ENCODE results near the gene ADM. TPM values are rescaled to one million over a fixed set of nuclear protein-coding genes. Genes with fewer than 3 reads are reported as not detected.
A peak's percentile ranks its signal among the peaks of the same experiment; 100 is the strongest.

ADM gene
- total RNA-seq, 1 experiment from 2014 or later = 6.2 TPM

DNA sequence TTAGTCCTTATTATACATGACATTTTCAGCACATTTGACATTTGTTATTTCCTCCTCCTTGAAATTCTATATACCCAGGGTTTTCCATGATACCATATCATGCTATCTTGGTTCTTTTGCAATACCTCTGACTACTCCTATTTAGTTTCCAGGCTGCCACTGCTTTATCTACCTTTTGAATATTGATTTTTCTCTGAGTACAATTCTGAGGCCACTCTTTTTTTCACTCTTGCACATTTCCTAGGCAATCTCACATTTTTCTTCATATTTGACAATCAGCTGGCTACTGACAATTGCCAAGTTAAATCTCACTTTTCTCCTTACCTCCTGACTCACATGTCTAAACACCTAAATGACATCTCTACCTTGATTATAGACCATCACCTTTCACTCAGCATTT, 22.8 kb upstream of the ADM start:
- peaks cover 3% of the 10 kb centered on the region; the same call in 1 of the 2 replicates for H3K36me3 ChIP-seq
- no peak overlapping the region for H3K4me3 ChIP-seq
- no peak overlapping the region for H3K27ac ChIP-seq
- DNase-seq (ENCODE audit: low read depth in 1 of 2, low spot score in 2 of 2) = no peak
- H3K27me3 ChIP-seq (replicated peaks) = no peaks in the 10 kb centered on the region
- no peaks in the 10 kb centered on the region for H3K4me1 ChIP-seq (replicated peaks)
- H3K9me3 ChIP-seq (replicated peaks) = no peaks in the 10 kb centered on the region

DNA sequence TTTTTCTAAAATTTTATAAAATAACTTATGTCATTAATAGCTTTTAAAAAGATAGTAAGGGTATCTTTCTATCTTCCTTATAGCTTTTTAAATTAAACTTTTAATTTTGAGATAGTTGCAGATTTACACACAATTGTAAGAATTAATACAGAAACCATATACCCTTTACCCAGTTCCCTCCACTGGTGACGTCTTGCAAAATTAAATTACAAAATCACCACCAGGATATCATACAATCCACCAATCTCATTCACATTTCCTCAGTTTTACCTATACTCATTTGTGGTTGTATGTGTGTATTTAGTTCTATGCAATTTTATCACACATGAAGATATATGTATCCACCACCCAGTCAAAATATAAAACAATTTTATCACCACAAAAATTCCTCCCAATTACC, 20.9 kb upstream of the ADM start:
- Histone ChIP-seq H3K27me3 (replicated peaks) (no peaks in the 10 kb centered on the region), H3K4me1 (replicated peaks) (no peaks in the 10 kb centered on the region), H3K36me3 (peaks cover 4% of the 10 kb centered on the region; the same call in 1 of the 2 replicates), H3K27ac (no peak overlapping the region), H3K4me3 (no peak overlapping the region), H3K9me3 (replicated peaks) (no peaks in the 10 kb centered on the region)
- DNase-seq (ENCODE audit: low read depth in 1 of 2, low spot score in 2 of 2) = no peak

DNA sequence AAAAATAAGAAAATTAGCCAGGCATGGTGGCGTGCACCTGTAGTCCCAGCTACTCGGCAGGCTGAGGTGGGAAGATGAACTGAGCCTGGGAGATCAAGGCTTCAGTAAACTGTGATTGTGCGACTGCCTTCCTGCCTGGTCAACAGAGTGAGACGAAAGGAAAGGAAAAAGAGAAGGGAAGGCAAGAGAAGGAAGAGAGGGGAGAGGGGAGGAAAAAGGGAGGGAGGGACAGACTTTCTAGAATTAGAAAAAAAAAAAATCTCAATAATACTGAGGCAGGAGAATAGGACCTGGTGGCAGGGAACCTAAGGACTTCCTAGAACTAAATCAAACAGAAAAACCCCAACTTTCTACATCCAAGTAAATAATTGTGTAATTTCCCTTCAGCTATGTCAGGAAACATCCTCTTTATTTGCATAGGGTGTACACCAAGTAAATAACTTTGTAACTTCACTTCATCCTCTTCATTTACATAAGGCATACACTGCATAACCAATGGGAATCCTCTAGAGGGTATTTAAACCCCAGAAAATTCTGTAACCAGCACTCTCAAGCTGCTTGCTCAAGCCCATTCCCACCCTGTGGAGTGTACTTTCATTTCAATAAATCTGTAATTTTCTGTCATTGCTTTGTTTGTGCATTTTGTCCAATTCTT, 19.6 kb upstream of the ADM start:
- H3K4me1 ChIP-seq (replicated peaks) = no peaks in the 10 kb centered on the region
- H3K4me3 ChIP-seq = no peak overlapping the region
- peaks cover 7% of the 10 kb centered on the region for H3K36me3 ChIP-seq
- no peak for DNase-seq (ENCODE audit: low read depth in 1 of 2, low spot score in 2 of 2)
- no peaks in the 10 kb centered on the region for H3K9me3 ChIP-seq (replicated peaks)
- no peaks in the 10 kb centered on the region for H3K27me3 ChIP-seq (replicated peaks)
- H3K27ac ChIP-seq = no peak overlapping the region

DNA sequence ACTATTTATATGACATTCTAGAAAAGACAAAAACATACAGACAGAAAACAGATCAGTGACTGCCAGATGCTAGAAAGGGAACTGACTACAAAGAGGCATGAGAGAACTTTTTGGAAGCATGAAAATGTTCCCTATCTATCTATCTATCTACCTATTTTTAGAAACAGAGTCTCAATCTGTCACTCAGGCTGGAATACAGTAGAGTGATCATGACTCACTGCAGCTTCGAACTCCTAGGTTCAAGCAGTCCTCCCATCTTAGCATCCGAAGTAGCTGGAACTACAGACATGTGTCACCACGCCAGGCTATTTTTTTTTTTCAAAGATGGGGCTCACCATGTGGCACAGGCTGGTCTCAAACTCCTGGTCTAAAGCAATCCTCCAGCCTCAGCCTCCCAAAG, 17.7 kb upstream of the ADM start:
- no peak overlapping the region for H3K27ac ChIP-seq
- no peak for DNase-seq (ENCODE audit: low read depth in 1 of 2, low spot score in 2 of 2)
- H3K4me1 ChIP-seq (replicated peaks) = peaks cover 6% of the 10 kb centered on the region

DNA sequence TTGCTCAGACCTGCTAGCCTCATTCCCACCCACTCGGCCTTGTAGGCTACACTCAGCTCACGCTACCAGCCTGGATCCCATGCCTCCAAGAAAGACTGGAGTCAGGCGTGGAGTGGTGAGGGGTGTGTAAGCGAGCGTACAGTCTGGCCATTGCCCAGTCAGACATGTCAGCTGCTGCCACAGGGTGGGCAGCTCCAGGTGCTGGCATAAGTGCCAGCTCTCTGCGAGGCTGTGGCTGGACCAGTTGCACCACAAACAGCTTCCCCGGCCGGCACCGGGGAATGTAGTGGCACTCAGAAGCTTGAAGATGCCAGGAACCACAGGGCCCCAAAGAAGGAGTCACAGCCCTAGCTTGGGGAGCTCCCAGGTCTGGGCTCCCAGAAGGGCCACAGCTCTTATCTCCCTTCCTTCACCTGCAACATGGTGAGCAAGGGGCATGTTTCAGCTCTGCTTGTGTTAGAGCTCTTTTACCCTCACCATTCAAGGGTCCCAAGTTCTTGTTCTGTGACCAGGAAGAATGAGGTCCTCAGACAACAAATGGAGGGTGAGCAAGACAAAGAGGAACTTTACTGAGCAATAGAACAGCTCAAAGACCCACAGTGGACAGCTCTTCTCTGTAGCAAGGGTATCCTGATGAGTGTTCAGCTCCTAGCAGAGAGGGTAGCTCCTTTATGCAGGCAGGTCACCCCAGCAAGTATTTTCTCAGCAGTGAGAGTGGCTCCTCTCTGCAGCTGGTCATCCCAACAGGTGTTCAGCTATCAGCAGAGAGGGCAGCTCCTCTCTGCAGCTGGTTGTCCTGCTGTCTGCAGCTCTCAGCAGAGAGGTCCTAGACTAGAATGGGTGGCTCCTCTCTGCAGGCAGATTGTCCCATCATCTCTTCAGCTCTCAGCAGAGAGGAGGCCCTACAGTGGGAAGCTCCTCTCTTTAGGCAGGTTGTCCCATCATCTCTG, 16.8 kb upstream of the ADM start:
- Histone ChIP-seq H3K4me1 (replicated peaks) (peaks cover 13% of the 10 kb centered on the region), H3K27me3 (replicated peaks) (no peaks in the 10 kb centered on the region), H3K9me3 (replicated peaks) (no peaks in the 10 kb centered on the region), H3K27ac (no peak overlapping the region), H3K4me3 (no peak overlapping the region), H3K36me3 (peaks cover 23% of the 10 kb centered on the region)
- no peak for DNase-seq (ENCODE audit: low read depth in 1 of 2, low spot score in 2 of 2)

More for the DNA sequence above, 17.7 kb upstream of the ADM start:
- Histone ChIP-seq H3K9me3 (replicated peaks) (no peaks in the 10 kb centered on the region), H3K27me3 (replicated peaks) (no peaks in the 10 kb centered on the region), H3K36me3 (peaks cover 22% of the 10 kb centered on the region), H3K4me3 (no peak overlapping the region)

DNA sequence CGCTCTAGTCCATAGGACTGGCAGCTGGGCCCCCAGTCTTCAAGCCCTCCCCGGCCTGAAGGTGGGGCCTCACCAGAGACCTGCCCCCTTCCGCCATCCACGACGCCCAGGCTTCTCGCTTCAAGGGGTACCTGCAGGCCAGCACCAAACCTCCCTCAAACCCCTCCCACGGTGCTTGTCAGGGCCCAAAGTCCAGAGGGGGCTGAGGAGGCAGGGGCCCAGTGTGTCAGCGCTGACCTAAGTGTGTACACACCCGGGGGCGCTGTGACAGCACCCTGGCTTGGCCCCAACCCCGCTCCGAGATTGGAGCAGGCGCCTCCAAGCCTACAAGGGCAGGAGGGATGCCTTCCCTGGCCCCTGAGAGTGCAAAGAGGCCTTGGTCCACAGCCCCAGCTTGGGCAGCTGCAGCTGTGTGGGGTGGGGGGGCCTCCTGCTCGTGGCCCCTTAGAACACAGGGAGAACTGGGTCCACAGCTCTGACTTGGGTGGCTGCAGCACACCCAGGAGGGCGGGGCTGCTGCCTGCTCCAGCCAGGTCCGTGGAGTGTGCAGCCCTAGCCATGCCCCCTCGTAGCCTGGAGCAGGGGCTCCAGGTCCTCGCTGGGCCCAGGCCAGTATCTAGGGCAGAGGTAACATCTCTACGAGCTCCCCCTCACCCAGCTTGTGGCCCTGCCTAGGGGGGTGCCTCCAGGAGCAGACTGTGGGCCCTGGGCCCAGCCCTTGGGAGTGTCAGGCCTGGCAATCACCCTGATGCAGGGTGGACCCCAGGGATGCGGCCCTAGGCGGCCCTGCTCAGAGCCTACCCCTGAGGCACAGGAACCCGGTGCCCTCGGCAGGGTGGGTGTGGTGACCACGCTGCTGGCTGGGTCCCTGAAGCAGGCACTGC, 15.8 kb upstream of the ADM start:
- DNase-seq (ENCODE audit: low read depth in 1 of 2, low spot score in 2 of 2) = no peak
- H3K36me3 ChIP-seq = peaks cover 29% of the 10 kb centered on the region
- H3K27ac ChIP-seq = no peak overlapping the region
- peaks cover 13% of the 10 kb centered on the region for H3K4me1 ChIP-seq (replicated peaks)
- no peak overlapping the region for H3K4me3 ChIP-seq
- H3K9me3 ChIP-seq (replicated peaks) = no peaks in the 10 kb centered on the region
- no peaks in the 10 kb centered on the region for H3K27me3 ChIP-seq (replicated peaks)

DNA sequence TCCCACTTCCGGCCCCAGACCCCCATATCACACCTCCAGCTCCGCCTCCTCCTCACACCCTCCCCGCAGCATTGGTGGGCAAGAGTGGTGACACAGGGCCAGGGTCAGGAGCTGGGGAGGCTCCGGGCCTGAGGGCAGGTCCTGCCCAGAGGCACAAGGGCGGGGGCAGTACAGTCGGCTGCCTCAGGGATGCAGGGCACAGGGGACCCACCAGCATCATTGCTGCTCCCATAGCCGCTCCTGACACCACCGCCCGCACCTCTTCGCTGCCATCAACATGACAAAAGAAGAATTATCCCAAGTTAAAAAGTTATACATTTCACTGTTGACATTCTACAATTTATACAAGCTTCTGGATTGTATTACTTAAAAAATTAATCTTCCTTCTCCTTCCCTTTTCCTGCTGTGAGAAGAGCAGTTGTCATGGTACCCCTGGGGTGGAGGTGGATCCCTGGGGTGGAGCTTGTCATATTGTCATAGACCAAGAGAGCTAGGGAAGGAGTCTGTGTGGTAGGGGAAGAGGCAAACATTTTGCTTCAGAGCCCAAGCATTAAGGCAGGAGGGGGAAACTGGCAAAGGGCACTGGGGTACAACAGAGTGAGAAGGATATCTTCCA, 15.0 kb upstream of the ADM start:
- DNase-seq (ENCODE audit: low read depth in 1 of 2, low spot score in 2 of 2) = no peak
- H3K27me3 ChIP-seq (replicated peaks) = no peaks in the 10 kb centered on the region
- peaks cover 16% of the 10 kb centered on the region for H3K4me1 ChIP-seq (replicated peaks)
- no peaks in the 10 kb centered on the region for H3K9me3 ChIP-seq (replicated peaks)
- H3K27ac ChIP-seq = no peak overlapping the region
- peaks cover 29% of the 10 kb centered on the region for H3K36me3 ChIP-seq
- no peak overlapping the region for H3K4me3 ChIP-seq

DNA sequence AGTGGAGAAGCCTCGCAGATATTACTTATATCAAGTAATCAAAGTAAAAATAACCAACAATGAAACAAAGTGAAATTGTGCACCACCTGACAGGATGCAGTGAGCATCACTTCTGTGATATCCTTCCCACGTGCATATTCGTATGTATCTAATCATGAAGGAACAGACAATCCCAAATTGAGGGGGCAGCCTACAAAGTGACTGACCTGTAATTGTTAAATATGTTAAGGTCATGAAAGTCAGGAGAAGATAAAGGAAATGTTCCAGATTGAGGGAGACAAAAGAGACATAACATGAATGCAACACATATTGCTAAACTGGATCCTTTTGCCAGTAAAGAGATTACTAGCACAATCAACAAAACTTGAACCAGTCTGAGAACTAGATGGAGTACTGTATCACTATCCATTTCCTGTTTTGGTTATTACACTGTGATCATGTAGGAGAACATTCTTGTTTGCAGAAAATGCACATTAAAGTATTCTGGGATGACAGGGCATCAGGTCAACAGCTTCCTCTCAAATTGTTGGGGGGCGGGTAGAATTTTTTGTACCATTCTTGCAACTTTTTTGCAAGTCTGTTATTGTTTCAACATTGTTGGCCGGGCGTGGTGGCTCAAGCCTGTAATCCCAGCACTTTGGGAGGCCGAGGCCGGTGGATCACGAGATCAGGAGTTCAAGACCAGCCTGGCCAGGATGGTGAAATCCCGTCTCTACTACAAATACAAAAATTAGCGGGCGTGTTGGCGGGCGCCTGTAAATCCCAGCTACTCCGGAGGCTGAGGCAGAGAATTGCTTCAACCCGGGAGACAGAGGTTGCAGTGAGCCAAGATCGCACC, 12.9 kb upstream of the ADM start:
- Histone ChIP-seq H3K4me3 (no peak overlapping the region), H3K27ac (no peak overlapping the region)

DNA sequence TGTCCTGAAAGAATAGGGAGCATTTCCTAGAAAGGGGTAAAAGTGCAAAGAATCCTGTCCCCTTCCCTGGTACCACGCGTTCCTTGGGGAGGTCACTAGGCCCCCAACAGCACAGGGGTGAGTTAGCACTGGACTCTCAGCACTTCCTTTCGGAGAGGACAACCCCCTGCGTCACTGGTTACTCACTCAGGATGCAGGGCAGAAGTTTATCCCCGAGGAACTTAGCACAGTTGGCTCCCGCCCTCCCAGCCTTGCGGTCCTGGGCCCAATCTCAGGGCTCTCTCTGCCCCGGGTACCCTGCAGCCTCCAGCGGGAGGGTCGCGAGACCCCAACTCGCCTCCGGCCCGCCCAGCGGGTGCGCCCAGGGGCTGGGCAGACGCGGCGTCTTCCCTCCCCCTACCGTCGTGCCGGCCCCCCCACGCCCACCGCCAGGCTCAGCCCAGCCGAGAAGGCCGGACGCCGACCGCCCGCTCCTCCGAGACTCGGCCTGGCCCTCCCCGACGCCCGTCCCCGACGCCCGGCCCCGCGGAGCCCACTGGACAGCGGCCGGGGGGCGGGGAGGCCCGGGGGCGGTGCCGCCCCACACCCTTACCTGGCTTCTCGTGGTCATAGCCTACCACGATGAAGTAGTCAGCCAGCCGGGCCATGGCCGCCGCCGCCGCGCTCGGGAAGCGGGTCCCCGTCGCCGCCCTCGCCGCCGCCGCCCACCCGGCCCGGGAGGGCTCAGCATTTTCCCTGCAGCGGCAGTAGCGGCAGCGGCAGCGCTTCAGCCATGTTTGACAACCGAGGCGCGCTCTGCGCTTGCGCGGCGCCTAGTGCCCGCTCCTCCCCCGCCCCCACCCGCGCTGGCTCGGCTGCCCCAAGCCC, 11.2 kb upstream of the ADM start, which contains the start of gene SBF2:
SBF2 (minus strand) TSS at position 797 of the 867 bp plus-strand sequence; CDS start at position 647, 150 bp downstream.
- Histone ChIP-seq H3K4me1 (replicated peaks) (peaks cover 26% of the 10 kb centered on the region), H3K27ac (peak within 1 kb of the TSS; percentile 96), H3K27me3 (replicated peaks) (no peaks in the 10 kb centered on the region), H3K36me3 (peaks cover 25% of the 10 kb centered on the region), H3K9me3 (replicated peaks) (no peaks in the 10 kb centered on the region), H3K4me3 (peak within 1 kb of the TSS; percentile 96)
- peak; percentile 86 for DNase-seq (ENCODE audit: low read depth in 1 of 2, low spot score in 2 of 2)

More for the DNA sequence above, 12.9 kb upstream of the ADM start:
- H3K27me3 ChIP-seq (replicated peaks) = no peaks in the 10 kb centered on the region
- H3K9me3 ChIP-seq (replicated peaks) = no peaks in the 10 kb centered on the region
- no peak for DNase-seq (ENCODE audit: low read depth in 1 of 2, low spot score in 2 of 2)
- peaks cover 22% of the 10 kb centered on the region for H3K4me1 ChIP-seq (replicated peaks)
- H3K36me3 ChIP-seq = peaks cover 26% of the 10 kb centered on the region

DNA sequence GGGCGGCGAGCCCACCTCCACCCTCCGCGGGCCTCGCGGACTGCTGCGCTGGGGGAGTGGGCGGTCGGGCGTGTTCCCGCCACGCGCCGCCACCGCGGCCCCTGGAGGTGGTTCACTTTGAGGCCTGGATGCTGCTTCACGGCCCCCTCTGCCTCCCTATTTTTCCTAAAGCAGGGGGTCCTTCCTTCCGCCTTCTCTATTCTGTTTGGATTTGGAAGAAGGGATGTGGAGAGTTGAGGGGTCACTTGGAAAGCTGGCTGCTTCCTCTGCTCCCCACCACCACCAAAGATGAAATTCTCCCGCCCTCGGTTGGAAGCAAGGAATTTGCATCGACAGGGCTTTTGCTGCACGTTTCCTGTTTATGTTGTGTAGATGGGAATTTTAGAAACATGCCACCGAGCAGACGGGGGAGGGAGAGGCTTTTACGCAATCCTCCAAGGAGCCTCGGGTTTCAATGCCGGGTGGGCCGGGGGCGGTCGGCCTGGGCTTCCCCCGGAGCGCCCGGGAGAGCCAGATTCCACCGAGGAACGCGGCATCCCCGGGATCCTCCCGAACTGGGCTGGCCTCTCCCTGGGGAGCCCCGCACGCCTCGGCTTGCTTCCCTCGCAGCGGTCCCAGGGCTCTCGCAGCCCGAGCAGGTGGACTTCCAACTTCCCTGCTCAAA, 10.5 kb upstream of the ADM start:
- Histone ChIP-seq H3K4me1 (replicated peaks) (peaks cover 28% of the 10 kb centered on the region), H3K27me3 (replicated peaks) (no peaks in the 10 kb centered on the region), H3K4me3 (peak overlapping the region; percentile 96), H3K36me3 (peaks cover 25% of the 10 kb centered on the region), H3K9me3 (replicated peaks) (no peaks in the 10 kb centered on the region), H3K27ac (peak overlapping the region; percentile 96)
- peak; percentile 76 to 83 for DNase-seq (ENCODE audit: low read depth in 1 of 2, low spot score in 2 of 2)

DNA sequence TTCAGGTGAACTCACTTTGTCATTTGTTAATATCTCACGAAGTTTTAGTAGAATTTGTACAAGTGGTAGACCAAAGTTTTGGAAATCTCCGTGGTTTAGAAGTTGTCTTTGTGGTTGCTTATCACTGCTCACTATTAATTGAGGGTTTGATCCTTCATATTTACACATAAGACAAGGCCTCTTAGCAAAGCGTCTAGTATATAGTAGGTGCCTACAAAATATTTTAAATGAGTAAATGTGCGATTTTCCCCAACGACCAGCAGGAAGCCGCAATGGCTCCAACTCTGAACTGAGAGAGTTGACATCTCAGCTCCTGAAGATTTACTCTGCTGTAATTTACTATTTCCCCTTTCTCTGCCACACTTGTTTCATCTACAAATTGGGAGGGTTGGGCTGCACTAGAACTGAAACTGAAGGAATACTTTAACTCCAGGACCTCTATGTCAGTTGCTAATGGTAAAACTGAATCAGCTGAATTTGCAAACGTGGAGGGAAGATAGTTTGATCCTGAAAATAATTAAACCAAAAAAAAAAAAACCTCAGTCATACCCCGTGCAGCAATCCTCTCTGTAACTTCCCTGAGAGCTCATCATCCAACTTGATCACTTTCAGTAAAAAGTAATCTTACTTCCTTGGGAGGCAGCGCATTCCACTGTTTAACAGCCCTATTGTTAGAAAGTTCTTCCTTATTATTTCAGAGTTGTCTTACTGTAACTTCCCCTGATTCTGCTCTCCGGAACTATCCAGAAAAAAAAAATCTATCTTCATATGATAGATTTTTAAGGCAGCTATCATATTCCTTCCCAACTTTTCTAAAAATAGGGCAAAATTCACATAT, 9.6 kb upstream of the ADM start:
- Histone ChIP-seq H3K27ac (peak overlapping the region; percentile 96), H3K4me1 (replicated peaks) (peaks cover 28% of the 10 kb centered on the region), H3K36me3 (peaks cover 22% of the 10 kb centered on the region), H3K27me3 (replicated peaks) (no peaks in the 10 kb centered on the region), H3K9me3 (replicated peaks) (no peaks in the 10 kb centered on the region), H3K4me3 (peak overlapping the region; percentile 96)
- peak in 1 of 2 experiments; percentile 28 for DNase-seq (ENCODE audit: low read depth in 1 of 2, low spot score in 2 of 2)
